COR-L47 (cell line): ENCODE measurements around the gene GAS6.

Experiments
- DNase-seq: peaks from one replicate; lab custom pipeline; 2025; lab: John Stamatoyannopoulos, UW

Gene GAS6

DNA sequence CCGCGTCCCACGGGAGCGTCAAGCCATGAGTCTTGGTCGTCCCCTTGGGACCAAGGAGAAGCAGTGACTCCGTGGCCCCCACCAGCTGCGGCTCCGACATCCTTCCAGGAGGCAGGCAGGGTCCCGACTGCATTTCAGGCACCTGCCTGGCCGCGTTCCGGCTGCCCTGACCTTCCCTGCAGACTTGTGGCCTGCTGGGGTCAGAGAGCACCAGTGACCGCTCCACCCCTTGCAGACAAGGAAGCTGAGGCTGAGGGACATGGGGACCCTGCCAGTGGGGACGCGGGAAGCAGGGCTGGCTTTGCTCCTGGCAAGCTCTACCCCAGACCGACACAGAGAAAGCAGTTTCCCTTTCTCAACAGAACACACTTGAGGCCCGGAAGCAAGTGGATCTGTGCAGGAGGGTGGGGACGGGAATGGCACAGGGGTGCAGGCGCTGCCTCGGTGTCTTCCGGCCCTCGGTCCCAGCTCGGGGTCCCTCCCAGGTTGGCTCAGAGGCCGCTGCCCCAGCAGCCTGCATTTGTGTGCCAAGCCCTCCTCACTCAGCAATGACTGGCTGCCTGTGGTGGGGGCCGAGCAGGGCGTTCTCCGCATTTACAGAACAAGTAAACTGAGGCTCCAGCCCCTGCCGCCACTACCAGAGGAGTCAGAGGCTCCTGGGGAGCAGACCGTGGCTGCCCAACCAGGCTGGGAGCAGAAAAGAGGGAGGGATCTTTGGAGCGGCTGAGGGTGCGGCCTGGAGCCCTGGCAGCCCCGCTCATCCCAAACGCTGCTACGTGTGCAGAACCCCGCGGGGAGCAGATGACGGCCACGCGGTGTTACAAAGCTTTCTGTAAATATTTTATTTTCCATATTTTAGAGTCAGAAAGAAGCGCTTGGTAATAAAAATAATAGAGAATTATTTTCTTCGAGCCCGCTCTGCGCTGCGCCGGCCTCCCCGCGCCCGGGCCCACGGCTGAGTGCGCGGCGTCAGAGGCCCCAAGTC lies 43.9 kb downstream of the GAS6 start:
- no peak for DNase-seq

DNA sequence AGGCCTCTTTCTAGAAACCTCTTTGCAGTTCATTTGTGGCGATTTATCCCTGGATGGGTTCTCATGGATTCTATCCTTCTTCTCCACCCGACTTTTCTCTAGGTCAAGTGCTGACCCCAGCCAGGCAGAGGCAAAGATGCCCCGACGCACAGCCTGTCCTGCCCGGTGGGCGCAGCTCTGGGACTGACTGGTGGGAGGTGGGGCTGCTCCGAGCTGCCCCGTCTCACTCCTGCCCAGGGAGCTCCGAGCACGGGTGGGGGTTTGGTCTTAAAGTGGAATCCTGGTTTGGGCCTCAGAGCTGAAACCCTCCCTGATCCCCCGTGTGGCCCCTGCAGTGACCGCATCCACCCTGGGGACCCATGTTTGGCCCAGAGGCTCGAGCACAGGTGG lies 44.5 kb downstream of the GAS6 start:
- DNase-seq, result no peak

DNA sequence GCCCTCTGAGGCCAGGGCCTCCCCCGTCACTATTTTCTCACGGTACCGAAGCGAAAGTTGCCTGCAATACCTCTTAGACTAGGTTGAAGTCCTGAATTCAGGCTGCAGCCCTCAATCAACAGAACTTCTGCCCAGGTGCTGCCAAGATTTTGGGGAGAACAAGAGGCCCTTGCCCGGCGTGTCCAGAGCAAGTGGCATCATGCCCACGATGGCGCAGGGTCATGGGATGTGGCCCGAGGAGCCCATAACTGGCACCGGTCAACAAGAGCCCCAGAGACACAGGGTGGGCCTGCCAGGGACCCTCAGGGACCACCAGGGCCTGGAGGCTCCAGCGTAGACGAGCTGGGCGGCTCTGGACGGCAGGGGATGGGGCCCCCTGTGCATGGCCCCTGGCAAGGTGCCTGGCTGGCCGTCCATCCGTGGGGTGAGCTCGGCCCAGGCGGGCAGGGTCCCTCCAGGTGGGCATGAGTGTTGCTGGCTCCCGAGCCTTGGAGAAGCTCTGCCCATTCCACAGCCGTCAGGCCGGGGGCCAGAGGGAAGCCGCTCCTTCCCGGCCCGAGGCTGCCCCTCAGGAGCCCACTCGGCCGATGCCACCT lies 45.1 kb downstream of the GAS6 start:
- DNase-seq, result no peak

DNA sequence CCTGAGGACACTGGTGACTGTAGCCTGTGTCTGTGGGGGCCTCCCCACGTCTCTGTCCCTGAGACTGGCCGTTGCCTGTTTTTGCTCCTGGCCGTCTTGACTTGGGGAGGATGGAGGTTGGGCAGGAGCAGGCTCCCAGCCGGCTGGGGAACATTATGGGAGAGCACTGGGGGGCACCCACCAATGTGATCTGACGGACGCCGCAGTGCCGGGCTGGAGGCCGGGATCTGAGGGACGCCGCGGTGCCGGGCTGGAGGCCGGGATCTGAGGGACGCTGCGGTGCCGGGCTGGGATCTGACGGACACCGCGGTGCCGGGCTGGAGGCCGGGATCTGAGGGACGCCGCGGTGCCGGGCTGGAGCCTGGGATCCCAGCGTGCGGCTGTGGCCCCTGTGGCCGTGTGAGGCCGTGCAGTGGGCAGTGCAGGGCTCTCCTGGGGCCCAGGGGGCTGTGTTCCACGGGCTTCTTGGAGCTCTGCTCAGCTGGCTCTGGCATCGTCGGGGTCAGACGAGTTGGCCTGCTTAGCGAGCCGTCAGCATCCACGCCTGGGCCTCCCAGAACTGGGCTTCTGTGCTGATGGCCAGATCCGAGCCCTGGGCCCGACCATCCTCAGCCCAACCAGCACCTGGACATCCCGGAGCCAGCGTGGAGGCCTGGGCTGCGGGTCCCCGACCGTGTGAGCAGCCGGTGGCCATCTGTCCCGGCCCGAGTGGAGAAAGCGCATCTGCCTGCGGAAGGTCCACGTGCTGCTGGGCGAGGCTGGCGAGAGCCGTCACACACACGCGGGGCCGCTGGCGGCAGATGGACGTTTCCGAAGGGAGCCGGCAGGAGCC lies 45.8 kb downstream of the GAS6 start:
- no peak for DNase-seq

DNA sequence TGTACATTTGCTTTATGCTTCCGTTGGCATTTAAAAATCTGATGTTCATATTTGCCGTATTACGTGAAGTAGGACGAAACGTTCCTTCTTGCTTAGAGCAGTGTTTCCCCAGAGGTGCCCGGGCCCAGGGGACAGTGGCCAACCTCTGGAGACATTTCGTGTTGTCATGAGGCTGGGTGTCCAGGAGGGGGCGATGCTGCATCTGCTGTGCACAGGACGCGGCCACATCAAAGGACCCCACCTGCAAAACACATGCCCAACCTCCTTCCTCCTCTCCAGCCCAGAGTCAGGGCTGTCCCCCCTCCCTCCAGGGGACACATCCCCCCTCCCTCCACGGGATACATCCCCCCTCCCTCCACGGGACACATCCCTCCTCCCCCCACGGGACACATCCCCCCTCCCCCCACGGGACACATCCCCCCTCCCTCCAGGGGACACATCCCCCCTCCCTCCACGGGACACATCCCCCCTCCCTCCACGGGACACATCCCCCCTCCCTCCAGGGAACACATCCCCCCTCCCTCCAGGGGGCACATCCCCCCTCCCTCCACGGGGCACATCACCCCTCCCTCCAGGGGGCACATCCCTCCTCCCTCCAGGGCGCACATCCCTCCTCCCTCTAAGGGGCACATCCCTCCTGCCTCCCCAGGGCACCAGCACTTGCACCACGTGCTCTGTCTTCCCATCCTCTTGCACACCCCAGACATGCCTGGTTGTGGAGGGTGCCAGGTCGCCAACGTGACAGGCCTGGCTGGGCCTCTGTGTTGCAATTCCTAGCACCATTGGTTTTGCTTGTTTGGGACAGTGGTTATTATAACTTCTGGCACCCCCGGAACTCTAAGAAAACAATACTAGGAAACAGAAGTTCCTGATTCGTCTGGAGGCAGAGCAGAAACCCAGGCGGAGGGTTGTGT lies 46.7 kb downstream of the GAS6 start:
- peak; percentile 84 for DNase-seq

DNA sequence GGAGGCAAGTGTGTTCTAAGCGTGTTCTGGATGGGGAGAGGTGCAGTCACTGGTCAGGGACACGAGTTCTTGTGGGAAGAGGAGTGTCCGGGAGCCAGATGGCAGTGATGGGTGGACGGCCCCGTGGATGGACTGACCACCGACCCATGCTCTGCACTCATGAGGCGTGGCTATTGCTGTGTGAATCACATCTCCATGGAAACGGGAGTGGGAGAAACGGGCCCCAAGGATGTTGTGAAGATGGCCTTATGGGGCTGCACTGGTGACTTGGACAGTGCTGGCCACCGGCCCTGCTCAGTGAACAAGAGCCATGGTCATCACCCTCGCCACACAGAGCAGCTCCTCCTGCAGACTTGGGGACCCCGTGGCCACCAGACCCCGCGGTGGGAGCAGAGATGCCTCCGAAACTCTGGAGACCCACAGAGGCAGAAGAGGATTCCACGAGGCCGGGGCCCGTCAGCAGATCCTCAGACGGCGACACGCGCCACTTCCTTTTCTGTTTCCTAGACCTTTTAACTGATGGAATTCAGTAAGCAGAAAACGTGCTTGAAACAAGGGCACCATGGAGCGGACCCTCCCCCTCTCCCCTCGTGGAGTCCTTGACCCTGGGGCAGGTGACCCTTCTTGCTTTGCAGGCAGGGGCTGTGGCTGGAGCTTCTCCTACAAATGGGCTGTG lies 47.5 kb downstream of the GAS6 start:
- no peak for DNase-seq

DNA sequence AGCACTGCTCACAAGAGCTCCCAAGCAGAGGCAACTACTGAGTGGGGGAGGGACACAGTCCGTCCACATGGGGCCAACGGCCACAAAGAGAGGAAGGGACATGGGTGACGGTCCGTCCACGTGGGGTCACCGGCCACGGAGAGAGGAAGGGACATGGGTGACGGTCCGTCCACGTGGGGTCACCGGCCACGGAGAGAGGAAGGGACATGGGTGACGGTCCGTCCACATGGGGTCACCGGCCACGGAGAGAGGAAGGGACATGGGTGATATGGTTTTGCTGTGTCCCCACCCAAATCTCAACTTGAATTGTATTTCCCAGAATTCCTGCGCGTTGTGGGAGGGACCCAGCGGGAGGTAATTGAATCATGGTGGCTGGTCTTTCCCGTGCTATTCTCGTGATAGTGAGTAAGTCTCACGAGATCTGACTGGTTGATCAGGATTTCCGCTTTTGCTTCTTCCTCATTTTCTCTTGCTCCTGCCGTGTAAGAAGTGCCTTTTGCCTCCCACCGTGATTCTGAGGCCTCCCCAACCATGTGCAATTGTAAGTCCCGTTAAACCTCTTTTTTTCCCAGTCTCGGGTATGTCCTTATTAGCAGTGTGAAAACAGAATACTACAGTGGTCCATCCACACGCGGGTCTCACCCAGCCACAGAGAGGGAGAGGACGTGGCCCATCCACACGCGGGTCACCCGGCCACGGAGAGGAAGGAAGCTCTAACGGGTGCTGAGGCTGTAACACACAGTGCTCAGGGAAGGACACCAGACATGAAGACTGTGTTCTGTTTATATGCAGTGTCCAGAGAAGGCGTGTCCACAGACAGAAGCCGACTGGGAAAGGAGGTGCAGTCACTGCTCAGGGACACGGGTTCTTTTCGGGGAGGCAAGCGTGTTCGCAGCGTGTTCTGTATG lies 48.5 kb downstream of the GAS6 start:
- DNase-seq, result no peak

DNA sequence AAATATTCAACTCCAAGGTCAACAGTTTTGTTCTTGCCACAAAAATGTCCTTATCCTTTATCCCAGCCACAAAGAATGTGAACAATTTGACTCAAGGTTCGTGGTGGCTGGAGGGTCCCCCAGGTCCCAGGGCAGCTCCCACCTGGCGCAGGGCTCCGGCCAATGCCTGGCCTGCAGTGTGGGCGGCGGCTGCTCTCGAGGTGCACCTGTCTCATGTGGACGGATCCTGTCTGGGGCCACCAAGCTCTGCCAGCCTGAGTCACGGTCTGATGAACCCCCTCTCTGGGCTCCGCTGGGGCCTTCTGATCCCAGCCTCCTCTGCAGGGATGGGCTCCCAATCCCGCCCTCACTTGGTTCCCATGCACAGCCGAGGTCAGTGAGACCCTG lies 49.4 kb downstream of the GAS6 start:
- no peak for DNase-seq

DNA sequence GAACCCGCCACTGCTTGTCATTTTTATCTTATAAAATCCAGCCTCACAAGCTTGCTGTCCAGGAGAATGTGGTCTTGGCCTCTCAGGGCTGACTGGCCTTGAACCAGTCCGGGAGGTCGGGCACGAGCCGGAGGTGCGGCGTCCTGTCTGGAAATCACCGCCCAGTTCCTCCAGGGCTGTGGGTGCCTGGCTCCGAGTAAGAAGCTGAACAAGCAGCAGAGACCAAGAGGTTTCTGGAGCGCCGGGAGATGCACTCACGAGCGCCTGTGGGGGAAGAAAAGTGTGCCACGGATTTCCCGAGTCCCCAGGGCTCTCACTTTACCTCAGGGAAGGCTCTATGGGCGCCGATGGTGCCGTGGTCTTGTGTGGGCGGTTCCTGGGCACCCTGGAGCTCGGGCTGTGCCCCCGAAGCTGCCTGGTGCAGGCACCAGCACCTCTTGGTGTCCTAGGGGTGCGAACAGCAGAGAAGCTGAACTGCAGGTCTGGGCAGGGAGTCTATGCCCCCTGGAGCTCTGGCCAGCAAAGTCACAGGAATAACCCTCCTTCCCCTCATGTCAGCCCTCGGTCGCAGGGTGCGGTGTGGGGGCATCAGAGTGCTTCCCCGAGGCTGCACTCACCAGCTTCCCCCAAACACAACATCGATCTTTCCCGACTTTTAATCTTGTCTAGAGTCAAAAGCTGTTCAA lies 50.0 kb downstream of the GAS6 start:
- DNase-seq, result no peak

DNA sequence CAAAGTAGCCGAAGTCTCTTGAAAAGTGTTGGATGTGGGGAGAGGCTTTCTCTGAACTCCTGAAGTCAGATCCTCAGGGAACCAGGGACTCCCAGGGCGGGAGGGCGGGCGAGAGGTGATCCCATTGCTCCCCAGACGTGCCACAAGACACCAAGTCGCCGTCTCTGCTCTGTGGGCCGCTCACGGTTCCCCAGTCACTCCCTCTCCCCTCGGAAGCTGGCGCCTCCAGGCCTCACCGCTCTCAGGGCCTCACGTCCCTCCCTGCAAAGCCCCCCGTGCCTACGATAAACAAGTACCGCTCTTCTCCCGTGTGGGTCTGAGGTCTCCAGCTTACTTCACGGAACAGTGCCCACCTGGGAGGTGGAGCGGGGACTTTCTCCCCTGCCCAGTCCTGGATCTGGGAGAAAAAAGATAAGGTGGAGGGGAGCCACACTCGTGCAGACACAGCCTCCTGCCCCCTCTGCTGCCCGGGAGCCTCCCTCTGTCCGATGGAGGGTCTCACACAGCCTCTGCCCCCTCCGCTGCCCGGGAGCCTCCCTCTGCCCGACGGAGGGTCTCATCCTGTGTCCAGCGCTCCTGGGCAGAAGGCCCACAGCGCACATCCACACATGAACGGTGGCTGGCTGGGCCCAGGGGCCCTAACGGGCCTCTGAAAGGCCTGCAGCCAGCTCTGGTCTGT lies 50.7 kb downstream of the GAS6 start:
- DNase-seq, result no peak

DNA sequence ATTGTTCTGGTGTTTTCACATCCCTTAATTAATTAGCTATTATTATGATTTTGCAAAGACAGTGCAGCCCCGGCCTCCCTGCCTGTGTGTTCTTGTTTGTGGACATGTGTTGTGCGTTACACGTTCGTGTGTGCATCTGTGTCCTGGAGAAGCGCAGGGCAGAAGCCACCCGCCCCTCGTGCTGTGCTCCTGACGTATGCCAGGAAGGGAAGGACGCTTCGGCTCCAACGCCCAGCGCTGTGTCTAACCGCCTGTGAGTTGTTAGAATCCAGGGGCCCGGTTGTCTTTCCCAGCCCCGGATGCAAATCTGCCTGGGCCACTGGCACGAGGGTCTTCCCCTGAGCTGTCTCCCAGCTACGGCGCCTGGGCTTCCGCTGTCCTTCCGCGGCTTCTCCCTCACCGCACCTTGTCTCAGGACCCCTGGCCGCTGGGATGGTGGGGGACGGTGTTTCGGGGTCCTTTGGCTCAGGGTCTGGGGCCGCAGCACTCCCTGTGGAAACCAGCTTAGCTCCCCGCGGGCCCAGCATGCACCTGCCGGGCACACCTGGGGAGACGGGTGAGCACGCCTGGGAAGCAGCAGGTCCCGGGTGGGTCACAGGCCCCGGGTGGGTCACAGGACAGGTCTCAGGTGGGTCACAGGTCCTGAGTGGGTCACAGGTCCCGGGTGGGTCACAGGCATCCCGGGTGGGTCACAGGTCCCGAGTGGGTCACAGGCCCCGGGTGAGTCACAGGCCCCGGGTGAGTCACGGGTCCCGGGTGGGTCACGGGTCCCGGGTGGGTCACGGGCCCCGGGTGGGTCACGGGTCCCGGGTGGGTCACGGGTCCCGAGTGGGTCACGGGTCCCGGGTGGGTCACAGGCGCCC lies 51.5 kb downstream of the GAS6 start:
- no peak for DNase-seq

DNA sequence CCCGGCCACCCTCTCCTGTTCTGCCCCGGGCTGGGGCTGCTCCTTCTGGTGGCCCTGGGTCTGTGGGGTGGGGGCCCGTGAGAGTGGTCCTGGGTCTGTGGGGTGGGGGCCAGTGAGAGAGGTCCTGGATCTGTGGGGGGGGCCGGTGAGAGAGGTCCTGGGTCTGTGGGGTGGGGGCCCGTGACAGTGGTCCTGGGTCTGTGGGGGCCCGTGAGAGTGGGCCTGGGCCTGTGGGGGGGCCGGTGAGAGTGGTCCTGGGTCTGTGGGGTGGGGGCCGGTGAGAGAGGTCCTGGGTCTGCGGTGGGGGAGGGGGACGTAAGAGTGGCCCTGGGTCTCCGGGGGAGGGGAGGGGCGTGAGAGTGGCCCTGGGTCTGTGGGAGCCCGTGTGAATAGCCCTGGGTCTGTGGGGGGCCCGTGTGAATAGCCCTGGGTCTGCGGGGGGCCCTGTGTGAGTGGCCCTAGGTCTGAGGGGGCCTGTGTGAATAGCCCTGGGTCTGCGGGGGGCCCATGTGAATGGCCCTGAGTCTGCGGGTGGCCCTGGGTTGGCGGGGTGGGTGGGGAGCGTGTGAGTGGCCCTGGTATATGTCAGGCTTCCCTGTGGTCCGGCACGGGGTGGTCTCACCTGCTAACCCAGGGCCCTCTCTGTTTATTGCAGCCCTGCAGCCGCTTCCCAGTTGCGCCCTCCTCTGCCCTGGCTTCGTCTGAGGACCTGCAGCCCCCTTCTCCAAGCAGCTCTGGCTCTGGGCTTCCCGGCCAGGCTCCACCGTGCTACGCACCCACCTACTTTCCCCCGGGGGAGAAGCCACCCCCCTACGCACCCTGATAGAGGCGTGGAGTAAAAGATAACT lies 52.6 kb downstream of the GAS6 start:
- no peak for DNase-seq

DNA sequence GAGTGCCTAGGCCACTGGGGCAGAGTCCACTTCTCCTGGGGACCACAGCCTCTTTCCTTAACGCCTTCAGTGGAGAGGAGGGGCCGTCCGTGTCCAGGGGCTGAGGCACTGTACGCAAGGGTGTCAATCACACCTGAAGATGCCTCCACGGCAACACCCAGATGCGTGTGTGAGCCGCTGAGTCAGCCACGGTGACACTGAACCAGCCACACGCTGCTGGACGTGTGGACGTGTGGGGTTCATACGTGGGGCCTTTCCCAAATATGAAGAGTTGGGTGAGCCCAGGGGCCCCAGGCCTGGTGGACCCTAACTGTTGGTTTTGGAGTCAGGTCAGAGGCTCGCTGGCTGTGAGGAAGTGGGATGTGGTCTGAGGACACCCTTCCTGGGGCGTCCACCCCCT lies 53.2 kb downstream of the GAS6 start:
- no peak for DNase-seq

DNA sequence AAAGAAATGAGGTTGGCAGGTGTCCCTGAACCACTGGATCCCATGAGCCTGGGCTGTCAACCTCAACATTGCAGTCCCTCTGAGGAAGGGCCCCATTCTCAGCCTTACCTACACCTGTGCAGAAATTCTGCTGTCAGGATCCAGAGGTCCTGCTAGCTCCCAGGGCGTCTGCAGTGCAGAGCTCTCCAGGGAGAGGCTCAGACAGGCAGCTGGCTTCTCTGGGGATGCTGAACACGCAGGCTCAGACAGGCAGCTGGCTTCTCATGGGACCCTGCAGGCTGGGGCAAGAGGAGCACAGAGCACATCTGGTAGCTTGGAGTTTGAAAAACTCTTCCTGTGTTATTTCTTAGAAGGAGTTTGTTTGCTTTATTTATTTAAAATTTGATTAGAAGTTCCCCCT lies 53.9 kb downstream of the GAS6 start:
- no peak for DNase-seq

DNA sequence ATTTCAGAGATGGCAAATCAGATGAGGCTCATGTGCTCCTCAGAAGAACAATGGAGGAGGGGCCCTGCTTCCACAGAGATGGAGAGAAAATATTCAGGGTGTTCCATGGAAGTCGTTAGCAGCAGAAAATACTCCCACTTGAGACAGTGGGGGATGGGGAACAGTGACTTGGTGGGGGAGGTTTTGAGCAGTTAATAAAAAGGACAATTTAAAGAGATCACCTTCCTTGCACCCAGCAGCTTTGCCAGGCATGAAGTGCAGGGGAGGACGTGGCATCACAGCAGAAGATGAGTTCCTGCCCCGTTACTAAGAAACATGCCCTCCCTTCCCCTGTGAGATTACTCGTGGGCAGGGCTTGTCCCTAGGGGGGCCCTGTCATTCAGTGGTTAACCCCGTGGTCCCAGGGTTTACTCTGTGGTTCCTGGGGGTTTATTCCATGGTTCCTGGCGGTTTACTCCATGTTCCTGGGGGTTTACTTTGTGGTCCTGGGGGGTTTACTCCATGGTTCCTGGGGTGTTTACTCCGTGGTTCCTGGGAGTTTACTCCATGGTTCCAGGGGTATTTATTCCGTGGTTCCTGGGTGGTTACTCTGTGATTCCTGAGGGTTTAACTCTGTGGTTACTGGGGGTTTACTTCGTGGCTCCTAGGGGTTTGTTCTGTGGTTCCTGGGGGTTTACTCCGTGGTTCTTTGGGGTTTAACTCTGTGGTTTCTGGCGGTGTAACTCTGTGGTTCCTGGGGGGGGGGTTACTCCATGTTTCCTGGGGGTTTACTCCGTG lies 55.6 kb downstream of the GAS6 start:
- DNase-seq, result no peak

DNA sequence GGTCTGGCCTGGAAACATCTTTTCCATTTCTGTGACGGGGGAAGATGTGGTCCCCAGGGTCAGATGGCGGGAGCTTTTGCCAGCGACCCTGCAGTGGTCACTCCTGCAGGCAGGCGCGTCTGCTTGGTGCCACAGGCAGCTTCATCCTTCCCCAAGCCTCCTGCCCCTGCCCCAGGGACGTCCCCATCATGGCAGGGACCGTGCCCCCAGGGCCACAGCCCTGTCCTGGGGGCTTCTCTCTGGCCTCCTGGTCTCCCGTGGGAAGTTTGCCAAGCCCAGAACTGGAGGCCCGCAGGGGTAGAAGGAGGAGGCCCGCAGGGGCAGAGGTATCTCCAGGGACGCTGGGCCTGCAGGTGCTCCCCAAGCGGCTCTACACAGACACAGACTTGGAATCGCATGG lies 57.4 kb downstream of the GAS6 start:
- DNase-seq, result no peak
